HG03378 (cell line): ENCODE data around the gene DEPP1.
"Not testable (repeated sequence)": the region's sequence is repeated elsewhere in the genome, so short reads cannot be mapped to it uniquely, and the experiment has no call there.

Experiments
- ATAC-seq: cut with Tn5 transposase; IDR thresholded peaks from one replicate; pipeline ENCODE4 v1.9.1; 2021; ENCODE audit warnings: mild to moderate bottlenecking, moderate library complexity; ENCODE audit not compliant: unreplicated experiment

DEPP1 gene

GRCh38 chr10:44978570-44979280 lies at the start of gene DEPP1:
TSS of gene DEPP1 (minus strand) at chr10:44978809. CDS start at chr10:44978030, 779 bp downstream.
- ATAC-seq = peak; percentile 37

- ATAC-seq = no peak
These were observed 44.8 kb upstream of the DEPP1 start for GRCh38 chr10:45023426-45023825.

GRCh38 chr10:45015590-45015989 lies 37.0 kb upstream of the DEPP1 start:
- ATAC-seq = no peak

GRCh38 chr10:45014557-45014956 lies 35.9 kb upstream of the DEPP1 start:
- not testable (repeated sequence) for ATAC-seq

- peak; percentile 87 for ATAC-seq
These were observed 30.0 kb upstream of the DEPP1 start for GRCh38 chr10:45008524-45009161.

- ATAC-seq = no peak
These were observed 27.8 kb upstream of the DEPP1 start for GRCh38 chr10:45006276-45007030.

- no peak for ATAC-seq
These were observed 26.7 kb upstream of the DEPP1 start for GRCh38 chr10:45005284-45005683.

GRCh38 chr10:45004661-45005060 lies 26.1 kb upstream of the DEPP1 start:
- no peak for ATAC-seq

- ATAC-seq = no peak
These were observed 24.9 kb upstream of the DEPP1 start for GRCh38 chr10:45003432-45004000.

- ATAC-seq = peak; percentile 83
These were observed 23.0 kb upstream of the DEPP1 start for GRCh38 chr10:45001381-45002148.

- peak; percentile 48 for ATAC-seq
These were observed 22.3 kb upstream of the DEPP1 start, which contains the start of gene ZNF22 for GRCh38 chr10:45000752-45001380. TSS of gene ZNF22 (plus strand) at chr10:45000923. CDS start at chr10:45003369, 2,446 bp downstream.

- ATAC-seq = no peak
These were observed 21.6 kb upstream of the DEPP1 start for GRCh38 chr10:45000138-45000751.

- no peak for ATAC-seq
These were observed 19.6 kb upstream of the DEPP1 start for GRCh38 chr10:44998146-44998631.

GRCh38 chr10:44997105-44997748 lies 18.6 kb upstream of the DEPP1 start:
- ATAC-seq = no peak

- ATAC-seq = no peak
These were observed 17.5 kb upstream of the DEPP1 start for GRCh38 chr10:44995914-44996669.

- ATAC-seq = no peak
These were observed 16.9 kb upstream of the DEPP1 start for GRCh38 chr10:44995581-44995913.

- ATAC-seq = no peak
These were observed 16.3 kb upstream of the DEPP1 start for GRCh38 chr10:44994752-44995530.
